MM.1S (cell line): Measurements from ENCODE around the gene FANCE.

ENCODE experiments used
- CTCF ChIP-seq: fragments of 300-600 bp; sonication (generic); IDR thresholded peaks from 2 replicates; pipeline ENCODE4 v1.5.1; 2016; ENCODE audit warnings: antibody characterized with exemption, low read length, mixed read lengths
- EZH2 ChIP-seq: fragments of 300-600 bp; sonication (generic); optimal IDR thresholded peaks from 2 replicates; pipeline ENCODE3; 2017; ENCODE audit warnings: low read depth, mild to moderate bottlenecking, antibody characterized with exemption, low read length, mixed read lengths
- EZH2phosphoT487 ChIP-seq: fragments of 300-600 bp; sonication (generic); IDR thresholded peaks from 2 replicates; pipeline ENCODE4 v1.6.1; 2018; ENCODE audit warnings: antibody characterized with exemption, low read length

GRCh38 chr6:35451354-35452182, 570 bp upstream of the FANCE start:
- TF ChIP-seq CTCF (no peak), EZH2 (no peak), EZH2phosphoT487 (no peak)
